Right cardiac atrium (tissue), 5 donors: Measurements from ENCODE around the gene CLEC3B. TPM values are rescaled to one million over a fixed set of nuclear protein-coding genes. Genes with fewer than 3 reads are reported as not detected.

Experiments
- ATAC-seq, 2 donors: fragments of 200-7000 bp; cut with Tn5 transposase; one replicate each; pipeline versions ENCODE4 v1.8.0 to v1.9.1; 2020; ENCODE audit warnings: moderate library complexity in 2 of 2, mild to moderate bottlenecking in 1 of 2
- DNase-seq, 3 donors: peaks; one replicate each; pipeline ENCODE4 v3.0.0-alpha.2; 2020
- H3K27ac ChIP-seq: one replicate; pipeline ENCODE4 v1.5.1; 2013; ENCODE audit warnings: mild to moderate bottlenecking, low read length, control low read depth, moderate library complexity
- H3K27me3 ChIP-seq: one replicate; pipeline ENCODE4 v1.6.1; 2013; ENCODE audit not compliant: control insufficient read depth, insufficient read depth
- H3K4me1 ChIP-seq: one replicate; pipeline ENCODE4 v1.6.1; 2013; ENCODE audit warnings: low read length; ENCODE audit not compliant: control insufficient read depth, insufficient read depth
- H3K4me3 ChIP-seq: one replicate; pipeline ENCODE4 v1.5.1; 2013; ENCODE audit warnings: low read length, control low read depth
- H3K9me3 ChIP-seq: one replicate; pipeline ENCODE4 v1.6.1; 2013; ENCODE audit warnings: low read length; ENCODE audit not compliant: control insufficient read depth
- WGBS: extraction: QIAGEN DNeasy Blood & Tissue Kit; methylation state at CpG from one replicate; pipeline ENCODE4 v1.1.7; 2013; 5-methylcytosine and 5-hydroxymethylcytosine counted together
- intact Hi-C, 4 donors: fragments of 100-400 bp; cut with DNase I; formaldehyde crosslinking; loops; one replicate each; pipeline versions ENCODE4 v1.11.0 to v1.14.0; 2022 to 2023
- polyA plus RNA-seq: library from polyadenylated mRNA; stranded (reverse); fragments of 200-250 nt; gene quantifications from one replicate; pipeline ENCODE4 v1.2.3, GENCODE V29; 2013
- total RNA-seq, 4 donors: library from RNA; stranded (reverse); fragmentation: NEBNext Ultra II Directional; extraction: Animal tissue kit (Norgen Biotek cat#: 25700); gene quantifications; one replicate each; pipeline ENCODE4 v1.2.1, GENCODE V29; 2021
- donor health status: healthy with polysubstance abuse.
- donor health status: DM: no; HTN: yes; CAD: no.
- donor health status: DM: no; HTN: no; CAD: no.
- donor health status: DM: no; HTN: yes; CAD: no; lungs with severe emphysema.
- donor health status: DM: yes; HTN: yes; CAD: no.

CLEC3B gene
- total and polyA plus RNA-seq, 5 donors = 133 to 451 (median 169) TPM

DNA sequence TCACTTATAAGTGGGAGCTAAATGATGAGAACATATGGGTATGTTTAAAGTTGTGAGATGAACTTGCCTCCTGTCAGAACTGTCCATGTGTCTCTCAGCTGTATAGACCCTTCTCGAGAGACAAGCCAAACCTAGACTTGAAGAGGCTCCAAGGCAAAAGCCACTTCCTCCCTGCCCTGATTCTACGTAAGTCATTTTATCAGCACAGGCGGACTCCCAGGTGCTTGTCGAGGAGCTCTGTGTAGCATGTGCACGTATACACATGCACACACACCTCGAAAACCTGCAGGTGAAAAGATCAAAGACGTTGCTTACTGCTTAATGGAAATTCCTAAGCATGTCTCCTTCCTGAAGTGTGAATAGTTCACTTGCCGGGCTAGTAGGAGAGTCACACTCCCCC lies 5.6 kb upstream of the CLEC3B start:
- H3K9me3 ChIP-seq = no peaks in the 10 kb centered on the region
- H3K27me3 ChIP-seq = no peaks in the 10 kb centered on the region
- DNase-seq (no peak), ATAC-seq (no peak)
- no peak overlapping the region for H3K27ac ChIP-seq
- peaks cover 18% of the 10 kb centered on the region for H3K4me1 ChIP-seq
- intact Hi-C loops = no loop called here
- WGBS = 90% methylated on average over 8 of the region's 8 CpGs
- no peak overlapping the region for H3K4me3 ChIP-seq

GRCh38 chr3:45021524-45022297 lies 4.4 kb upstream of the CLEC3B start:
- ATAC-seq = peak; percentile 89 to 91
- Histone ChIP-seq H3K27ac (no peak overlapping the region), H3K27me3 (no peaks in the 10 kb centered on the region), H3K9me3 (no peaks in the 10 kb centered on the region), H3K4me1 (peaks cover 18% of the 10 kb centered on the region), H3K4me3 (no peak overlapping the region)
- DNase-seq = peak; percentile 85 to 94 (median 88)
- WGBS = 56% methylated on average over 12 of the region's 12 CpGs
- intact Hi-C loops = no loop called here

DNA sequence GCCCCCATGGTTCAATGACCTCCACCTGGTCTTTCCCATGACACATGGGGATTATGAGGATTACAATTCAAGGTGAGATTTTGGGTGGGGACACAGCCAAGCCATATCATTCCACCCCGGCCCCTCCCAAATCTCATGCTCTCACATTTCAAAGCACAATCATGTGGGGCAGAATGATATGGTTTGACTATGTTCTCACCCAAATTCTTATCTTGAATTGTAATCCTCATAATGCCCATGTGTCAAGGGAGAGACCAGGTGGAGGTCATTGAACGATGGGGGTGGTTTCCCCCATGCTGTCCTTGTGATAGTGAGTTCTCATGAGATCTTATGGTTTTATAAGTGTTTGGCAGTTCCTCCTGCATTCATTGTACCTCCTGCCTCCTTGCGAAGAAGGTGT lies 2.4 kb upstream of the CLEC3B start:
- peaks cover 18% of the 10 kb centered on the region for H3K4me1 ChIP-seq
- intact Hi-C loops = no loop called here
- ATAC-seq (no peak), DNase-seq (no peak)
- no peak overlapping the region for H3K4me3 ChIP-seq
- no peak overlapping the region for H3K27ac ChIP-seq
- WGBS = 75% methylated on average over 3 of the region's 3 CpGs
- H3K9me3 ChIP-seq = no peaks in the 10 kb centered on the region
- H3K27me3 ChIP-seq = no peaks in the 10 kb centered on the region

GRCh38 chr3:45024542-45025255 lies 1.4 kb upstream of the CLEC3B start:
- ATAC-seq (peak; percentile 22 to 26), DNase-seq (peak in 1 of 3 donors; percentile 56)
- Histone ChIP-seq H3K4me1 (peaks cover 18% of the 10 kb centered on the region), H3K27me3 (no peaks in the 10 kb centered on the region), H3K27ac (peak overlapping the region; percentile 63), H3K9me3 (no peaks in the 10 kb centered on the region), H3K4me3 (no peak overlapping the region)
- 37% methylated on average over 6 of the region's 6 CpGs for WGBS
- intact Hi-C loops = loop anchor here in 1 of 4 donors (5.0 kb wide), 1 partner anchor 47 kb away; the partner anchor contains the start of genes EXOSC7 and ZDHHC3

- peaks cover 13% of the 10 kb centered on the region for H3K4me1 ChIP-seq
- peak; percentile 84 to 88 for ATAC-seq
- intact Hi-C loops = loop anchor here in 1 of 4 donors (5.0 kb wide), 1 partner anchor 50 kb away; the partner anchor contains the start of genes EXOSC7 and ZDHHC3
These were observed 854 bp downstream of the CLEC3B start for GRCh38 chr3:45026957-45027356.

GRCh38 chr3:45027441-45027840 lies 1.3 kb downstream of the CLEC3B start:
- H3K4me3 ChIP-seq = peak overlapping the region; percentile 69
- no peaks in the 10 kb centered on the region for H3K9me3 ChIP-seq
- no peak for DNase-seq
- peaks cover 10% of the 10 kb centered on the region for H3K4me1 ChIP-seq
- no peaks in the 10 kb centered on the region for H3K27me3 ChIP-seq
- intact Hi-C loops = loop anchor here in 1 of 4 donors (5.0 kb wide), 1 partner anchor 50 kb away; the partner anchor contains the start of genes EXOSC7 and ZDHHC3
- peak overlapping the region; percentile 57 for H3K27ac ChIP-seq
- no peak for ATAC-seq
- 57% methylated on average over 4 of the region's 4 CpGs for WGBS

More at GRCh38 chr3:45026957-45027356, 854 bp downstream of the CLEC3B start:
- DNase-seq = peak; percentile 94 to 96 (median 95)
- no peaks in the 10 kb centered on the region for H3K9me3 ChIP-seq
- WGBS = 26% methylated on average over 4 of the region's 4 CpGs
- peak overlapping the region; percentile 69 for H3K4me3 ChIP-seq
- no peaks in the 10 kb centered on the region for H3K27me3 ChIP-seq
- peak overlapping the region; percentile 57 for H3K27ac ChIP-seq

DNA sequence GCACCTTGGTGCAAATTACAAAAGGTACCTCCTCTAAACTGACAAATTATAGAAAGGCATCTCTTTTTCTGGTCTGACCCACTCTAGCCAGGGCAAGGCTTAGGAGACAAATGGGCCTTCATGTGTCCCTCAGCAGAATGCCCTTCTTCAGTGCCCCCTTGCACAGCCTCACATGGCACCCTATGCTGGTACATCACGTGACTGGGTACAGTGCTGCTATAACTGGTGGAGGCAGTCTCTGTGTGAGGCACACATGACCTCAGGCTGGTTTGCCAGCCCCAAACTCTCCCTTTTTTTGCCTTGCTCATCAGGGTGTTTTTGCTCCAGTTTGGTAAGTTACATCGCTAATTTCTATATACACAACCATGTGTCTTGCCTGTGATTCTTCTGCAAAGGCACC lies 3.1 kb downstream of the CLEC3B start:
- ATAC-seq (no peak), DNase-seq (no peak)
- Histone ChIP-seq H3K27me3 (no peaks in the 10 kb centered on the region), H3K27ac (peak overlapping the region; percentile 7), H3K4me1 (peaks cover 5% of the 10 kb centered on the region), H3K4me3 (no peak overlapping the region), H3K9me3 (no peaks in the 10 kb centered on the region)
- intact Hi-C loops = loop anchor here in 1 of 4 donors (5.0 kb wide), 1 partner anchor 52 kb away; the partner anchor contains the start of genes EXOSC7 and ZDHHC3
- 78% methylated on average over 2 of the region's 2 CpGs for WGBS

- Histone ChIP-seq H3K4me1 (peaks cover 2% of the 10 kb centered on the region), H3K9me3 (no peaks in the 10 kb centered on the region), H3K4me3 (no peak overlapping the region), H3K27ac (no peak overlapping the region), H3K27me3 (no peaks in the 10 kb centered on the region)
- peak in 2 of 3 donors; percentile 47 to 63 for DNase-seq
- WGBS = 60% methylated on average over 5 of the region's 5 CpGs
- intact Hi-C loops = loop anchor here in 2 of 4 donors (5.0 to 10.0 kb wide), 3 partner anchors 45 to 475 kb away; partner anchors contain the start of genes EXOSC7 (in 1 of the 2) and ZDHHC3 (in 1 of the 2)
- peak in 1 of 2 donors; percentile 4 for ATAC-seq
These were observed 3.6 kb downstream of the CLEC3B start for GRCh38 chr3:45029661-45030060.

- H3K4me3 ChIP-seq = no peak overlapping the region
- no peaks in the 10 kb centered on the region for H3K9me3 ChIP-seq
- H3K4me1 ChIP-seq = peaks cover 2% of the 10 kb centered on the region
- no peaks in the 10 kb centered on the region for H3K27me3 ChIP-seq
- ATAC-seq (no peak), DNase-seq (no peak)
- no peak overlapping the region for H3K27ac ChIP-seq
- intact Hi-C loops = loop anchor here in 1 of 4 donors (10.0 kb wide), 2 partner anchors 47 to 473 kb away; no protein-coding TSS in a partner anchor
- 86% methylated on average over 3 of the region's 3 CpGs for WGBS
These were observed 5.4 kb downstream of the CLEC3B start for GRCh38 chr3:45031531-45031930.

DNA sequence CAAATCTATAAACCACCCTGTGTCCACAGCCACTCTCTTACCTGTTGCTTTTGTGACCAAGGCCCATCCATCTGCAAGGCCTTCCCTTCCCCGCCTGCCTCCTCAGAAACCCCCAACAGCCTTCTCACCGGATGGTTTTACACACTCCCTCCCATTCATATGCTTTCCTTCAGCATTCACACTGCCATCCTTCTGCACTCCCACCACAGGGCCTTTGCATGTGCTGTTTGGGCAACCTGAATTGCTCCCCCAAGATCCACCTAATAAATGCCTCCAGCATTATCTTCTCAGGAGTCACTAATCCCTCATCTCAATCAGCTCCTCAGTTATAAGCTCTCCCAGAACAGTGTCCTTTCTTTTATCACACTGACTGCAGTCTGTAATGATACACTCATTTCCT lies 6.0 kb downstream of the CLEC3B start:
- ATAC-seq (no peak), DNase-seq (no peak)
- H3K27ac ChIP-seq = no peak overlapping the region
- H3K9me3 ChIP-seq = no peaks in the 10 kb centered on the region
- peaks cover 2% of the 10 kb centered on the region for H3K4me1 ChIP-seq
- intact Hi-C loops = loop anchor here in 1 of 4 donors (10.0 kb wide), 2 partner anchors 47 to 473 kb away; no protein-coding TSS in a partner anchor
- WGBS = 90% methylated on average over 2 of the region's 2 CpGs
- no peak overlapping the region for H3K4me3 ChIP-seq
- no peaks in the 10 kb centered on the region for H3K27me3 ChIP-seq
